Left ventricle myocardium inferior (tissue), 1 donor: ENCODE data around the gene ZNF582. TPM values are rescaled to one million over a fixed set of nuclear protein-coding genes. Genes with fewer than 3 reads are reported as not detected.
A peak's percentile ranks its signal among the peaks of the same experiment; 100 is the strongest.
"Not testable (repeated sequence)": the region's sequence is repeated elsewhere in the genome, so short reads cannot be mapped to it uniquely, and the experiment has no call there.

Source experiments
- DNase-seq: peaks from one replicate; pipeline ENCODE4 v3.0.0-alpha.2; 2020
- H3K27ac ChIP-seq: fragments of 200-600 bp; replicated peaks from 2 replicates; pipeline ENCODE4 v1.8.0; 2021
- H3K27me3 ChIP-seq: fragments of 200-600 bp; 2 replicates; pipeline ENCODE4 v1.8.0; 2021; ENCODE audit warnings: low read depth
- H3K36me3 ChIP-seq: fragments of 200-600 bp; 2 replicates; pipeline ENCODE4 v1.8.0; 2021
- H3K4me1 ChIP-seq: fragments of 200-600 bp; 2 replicates; pipeline ENCODE4 v1.8.0; 2021
- H3K4me3 ChIP-seq: fragments of 200-600 bp; 2 replicates; pipeline ENCODE4 v1.8.0; 2021; ENCODE audit warnings: mild to moderate bottlenecking, moderate library complexity
- H3K9me3 ChIP-seq: fragments of 200-600 bp; replicated peaks from 2 replicates; pipeline ENCODE4 v1.8.0; 2021
- CTCF ChIP-seq: fragments of 200-600 bp; IDR thresholded peaks from 2 replicates; pipeline ENCODE4 v1.8.0; 2021; ENCODE audit warnings: antibody characterized with exemption, mild to moderate bottlenecking, borderline replicate concordance
- intact Hi-C: fragments of 100-400 bp; cut with micrococcal nuclease; formaldehyde crosslinking; loops from one replicate; pipeline ENCODE4 v1.11.0; 2022
- total RNA-seq: library from RNA; stranded (reverse); fragmentation: NEBNext Ultra II Directional; extraction: Animal tissue kit (Norgen Biotek cat#: 25700); gene quantifications from one replicate; pipeline ENCODE4 v1.2.1, GENCODE V29; 2021
- donor health status: DM: no; HTN: yes; CAD: no; lungs with severe emphysema.

The ZNF582 gene
- total RNA-seq, 1 donor from 2014 or later, result 4.4 TPM

- Histone ChIP-seq H3K9me3 (no peaks in the 10 kb centered on the region), H3K4me1 (peaks cover 3% of the 10 kb centered on the region), H3K4me3 (no peak overlapping the region), H3K36me3 (no peaks in the 10 kb centered on the region), H3K27ac (no peak overlapping the region), H3K27me3 (no peaks in the 10 kb centered on the region)
- intact Hi-C loops, result loop anchor here (5.0 kb wide), 1 partner anchor 98 kb away; no protein-coding TSS in a partner anchor
- no peak for DNase-seq
- peak; percentile 92 for TF ChIP-seq CTCF
These were observed 42.8 kb downstream of the ZNF582 start for GRCh38 chr19:56350416-56351045.

GRCh38 chr19:56348289-56348877, 45.0 kb downstream of the ZNF582 start:
- Histone ChIP-seq H3K36me3 (no peaks in the 10 kb centered on the region), H3K4me3 (no peak overlapping the region), H3K27ac (no peak overlapping the region), H3K4me1 (peaks cover 3% of the 10 kb centered on the region), H3K9me3 (no peaks in the 10 kb centered on the region), H3K27me3 (no peaks in the 10 kb centered on the region)
- no peak for TF ChIP-seq CTCF
- intact Hi-C loops, result loop anchor here (10.0 kb wide), 1 partner anchor 284 kb away; no protein-coding TSS in a partner anchor
- no peak for DNase-seq

- intact Hi-C loops, result loop anchor here (10.0 kb wide), 1 partner anchor 282 kb away; no protein-coding TSS in a partner anchor
- no peak overlapping the region for H3K27ac ChIP-seq
- peaks cover 3% of the 10 kb centered on the region for H3K4me1 ChIP-seq
- no peaks in the 10 kb centered on the region for H3K9me3 ChIP-seq
- DNase-seq, result no peak
- H3K4me3 ChIP-seq, result no peak overlapping the region
- H3K27me3 ChIP-seq, result no peaks in the 10 kb centered on the region
- H3K36me3 ChIP-seq, result no peaks in the 10 kb centered on the region
- TF ChIP-seq CTCF, result no peak
These were observed 46.1 kb downstream of the ZNF582 start for GRCh38 chr19:56347163-56347778.

- no peak for TF ChIP-seq CTCF
- intact Hi-C loops, result loop anchor here (10.0 kb wide), 1 partner anchor 277 kb away; no protein-coding TSS in a partner anchor
- no peaks in the 10 kb centered on the region for H3K4me1 ChIP-seq
- no peaks in the 10 kb centered on the region for H3K9me3 ChIP-seq
- H3K27me3 ChIP-seq, result no peaks in the 10 kb centered on the region
- no peak overlapping the region for H3K4me3 ChIP-seq
- H3K36me3 ChIP-seq, result no peaks in the 10 kb centered on the region
- no peak for DNase-seq
- no peak overlapping the region for H3K27ac ChIP-seq
These were observed 51.4 kb downstream of the ZNF582 start for GRCh38 chr19:56341948-56342347.

GRCh38 chr19:56339031-56339430, 54.3 kb downstream of the ZNF582 start:
- H3K36me3 ChIP-seq, H3K9me3 ChIP-seq, H3K4me1 ChIP-seq, intact Hi-C loops, H3K27me3 ChIP-seq, H3K4me3 ChIP-seq, DNase-seq, H3K27ac ChIP-seq: not testable (repeated sequence)

GRCh38 chr19:56337077-56337476, 56.3 kb downstream of the ZNF582 start:
- H3K27me3 ChIP-seq, H3K4me3 ChIP-seq, H3K4me1 ChIP-seq, DNase-seq, intact Hi-C loops, H3K36me3 ChIP-seq, H3K27ac ChIP-seq: not testable (repeated sequence)
- H3K9me3 ChIP-seq, result peaks cover 18% of the 10 kb centered on the region

GRCh38 chr19:56335371-56335770, 58.0 kb downstream of the ZNF582 start:
- intact Hi-C loops, DNase-seq, H3K4me1 ChIP-seq, H3K4me3 ChIP-seq, H3K27ac ChIP-seq, H3K36me3 ChIP-seq, H3K27me3 ChIP-seq: not testable (repeated sequence)
- peaks cover 18% of the 10 kb centered on the region for H3K9me3 ChIP-seq
